ENCODE data around the gene NADSYN1. TPM values are rescaled to one million over a fixed set of nuclear protein-coding genes. Genes with fewer than 3 reads are reported as not detected.
"Not testable (repeated sequence)": the region's sequence is repeated elsewhere in the genome, so short reads cannot be mapped to it uniquely, and the experiment has no call there.

The NADSYN1 gene
- total and polyA plus RNA-seq, 4 donors: 62.8 to 79.3 (median 65.0) TPM

GRCh38 chr11:71418643-71419042 is 34.4 kb upstream of the NADSYN1 start:
- H3K9ac ChIP-seq (ENCODE audit: insufficient read depth in 1 of 2, low read length in 2 of 2): no peak overlapping the region
- no peak overlapping the region for H3K27ac ChIP-seq (ENCODE audit: low read depth in 1 of 2, low read length in 1 of 2)
- H3K27me3 ChIP-seq (ENCODE audit: control insufficient read depth in 3 of 3, insufficient read depth in 3 of 3, low read length in 2 of 3): no peaks in the 10 kb centered on the region
- WGBS, 2 donors: 76 to 88% methylated on average over 8 of the region's 8 CpGs
- no peak for DNase-seq
- H3K9me3 ChIP-seq (ENCODE audit: control insufficient read depth in 4 of 4, insufficient read depth in 3 of 4, low read length in 3 of 4): no peaks in the 10 kb centered on the region
- peaks cover 0 to 1% (median 0%) of the 10 kb centered on the region in 5 donors for H3K4me1 ChIP-seq (ENCODE audit: control insufficient read depth in 5 of 5, insufficient read depth in 5 of 5, low read length in 5 of 5)
- H3K36me3 ChIP-seq (ENCODE audit: control insufficient read depth in 4 of 4, insufficient read depth in 4 of 4, low read length in 4 of 4): no peaks in the 10 kb centered on the region
- H3K4me3 ChIP-seq: no peak overlapping the region
- TF ChIP-seq CTCF (IDR thresholded peaks at IDR 0.05; ENCODE audit: control extremely low read depth, extremely low read depth): no peak
- ATAC-seq (ENCODE audit: insufficient read depth, low FRiP score): no peak

GRCh38 chr11:71420455-71421241 is 32.4 kb upstream of the NADSYN1 start:
- DNase-seq: peak; percentile 34 to 56 (median 41)
- peak; percentile 47 for TF ChIP-seq CTCF (IDR thresholded peaks at IDR 0.05; ENCODE audit: control extremely low read depth, extremely low read depth)

GRCh38 chr11:71421392-71421950 is 31.5 kb upstream of the NADSYN1 start:
- Histone ChIP-seq H3K27me3 (ENCODE audit: control insufficient read depth in 3 of 3, insufficient read depth in 3 of 3, low read length in 2 of 3) (no peaks in the 10 kb centered on the region), H3K4me3 (no peak overlapping the region), H3K27ac (ENCODE audit: low read depth in 1 of 2, low read length in 1 of 2) (no peak overlapping the region), H3K9me3 (ENCODE audit: control insufficient read depth in 4 of 4, insufficient read depth in 3 of 4, low read length in 3 of 4) (no peaks in the 10 kb centered on the region), H3K36me3 (ENCODE audit: control insufficient read depth in 4 of 4, insufficient read depth in 4 of 4, low read length in 4 of 4) (no peaks in the 10 kb centered on the region), H3K4me1 (ENCODE audit: control insufficient read depth in 5 of 5, insufficient read depth in 5 of 5, low read length in 5 of 5) (peaks cover 0 to 1% (median 0%) of the 10 kb centered on the region in 5 donors), H3K9ac (ENCODE audit: insufficient read depth in 1 of 2, low read length in 2 of 2) (no peak overlapping the region)
- WGBS, 2 donors: 72 to 86% methylated on average over 12 of the region's 12 CpGs
- ATAC-seq (ENCODE audit: insufficient read depth, low FRiP score) (no peak), DNase-seq (no peak)
- no peak for TF ChIP-seq CTCF (IDR thresholded peaks at IDR 0.05; ENCODE audit: control extremely low read depth, extremely low read depth)

More at GRCh38 chr11:71420455-71421241, 32.4 kb upstream of the NADSYN1 start:
- H3K9ac ChIP-seq (ENCODE audit: insufficient read depth in 1 of 2, low read length in 2 of 2): no peak overlapping the region
- H3K27ac ChIP-seq (ENCODE audit: low read depth in 1 of 2, low read length in 1 of 2): no peak overlapping the region
- no peak for ATAC-seq (ENCODE audit: insufficient read depth, low FRiP score)
- WGBS, 2 donors: 61% methylated on average over 16 of the region's 16 CpGs
- H3K4me3 ChIP-seq: no peak overlapping the region
- H3K9me3 ChIP-seq (ENCODE audit: control insufficient read depth in 4 of 4, insufficient read depth in 3 of 4, low read length in 3 of 4): no peaks in the 10 kb centered on the region
- H3K27me3 ChIP-seq (ENCODE audit: control insufficient read depth in 3 of 3, insufficient read depth in 3 of 3, low read length in 2 of 3): no peaks in the 10 kb centered on the region
- H3K36me3 ChIP-seq (ENCODE audit: control insufficient read depth in 4 of 4, insufficient read depth in 4 of 4, low read length in 4 of 4): no peaks in the 10 kb centered on the region
- peaks cover 0 to 1% (median 0%) of the 10 kb centered on the region in 5 donors for H3K4me1 ChIP-seq (ENCODE audit: control insufficient read depth in 5 of 5, insufficient read depth in 5 of 5, low read length in 5 of 5)

GRCh38 chr11:71422318-71422717 is 30.7 kb upstream of the NADSYN1 start:
- DNase-seq; H3K27me3 ChIP-seq (ENCODE audit: control insufficient read depth in 3 of 3, insufficient read depth in 3 of 3, low read length in 2 of 3); H3K27ac ChIP-seq (ENCODE audit: low read depth in 1 of 2, low read length in 1 of 2); H3K9me3 ChIP-seq (ENCODE audit: control insufficient read depth in 4 of 4, insufficient read depth in 3 of 4, low read length in 3 of 4); H3K36me3 ChIP-seq (ENCODE audit: control insufficient read depth in 4 of 4, insufficient read depth in 4 of 4, low read length in 4 of 4); ATAC-seq (ENCODE audit: insufficient read depth, low FRiP score); H3K4me3 ChIP-seq; H3K4me1 ChIP-seq (ENCODE audit: control insufficient read depth in 5 of 5, insufficient read depth in 5 of 5, low read length in 5 of 5); H3K9ac ChIP-seq (ENCODE audit: insufficient read depth in 1 of 2, low read length in 2 of 2): not testable (repeated sequence)
- 96 to 99% methylated on average over 3 of the region's 3 CpGs for WGBS, 2 donors

Data from lung (tissue), 12 donors.